ENCODE data around the gene SSC5D. TPM values are rescaled to one million over a fixed set of nuclear protein-coding genes. Genes with fewer than 3 reads are reported as not detected.

Gene SSC5D
- polyA plus RNA-seq, 1 of the 3 experiments (the other 2 are of a cell fraction) = 4.9 TPM

- Histone ChIP-seq H3K9me3 (no peaks in the 10 kb centered on the region), H3K36me3 (replicated peaks in 1 of 2; ENCODE audit: control insufficient read depth in 1 of 2, insufficient read depth in 2 of 2, low read length in 1 of 2) (no peaks in the 10 kb centered on the region), H3K4me2 (peak overlapping the region; percentile 34; the same call in 1 of the 2 replicates), H2AFZ (ENCODE audit: low read depth) (peak overlapping the region; percentile 23; the same call in 1 of the 2 replicates), H3K27ac (ENCODE audit: low read depth in 2 of 2, low read length in 1 of 2) (peak overlapping the region in 1 of 2 experiments; percentile 25; a peak in 1 of 4 replicates), H3F3A (replicated peaks; ENCODE audit: insufficient read depth) (peaks cover 10% of the 10 kb centered on the region), H3K9me2 (no peaks in the 10 kb centered on the region), H3K27me3 (ENCODE audit: insufficient read depth) (no peaks in the 10 kb centered on the region), H3K4me1 (ENCODE audit: control insufficient read depth in 1 of 2, insufficient read depth in 2 of 2, low read depth in 1 of 2, low read length in 1 of 2) (peaks cover 0 to 39% of the 10 kb centered on the region in 2 experiments; a peak in 1 of 4 replicates), H4K20me1 (ENCODE audit: insufficient read depth) (no peaks in the 10 kb centered on the region), H3K9ac (no peak overlapping the region), H3K4me3 (ENCODE audit: low read depth in 2 of 2, low read length in 1 of 2) (no peak overlapping the region), H3K79me2 (ENCODE audit: insufficient read depth) (no peaks in the 10 kb centered on the region)
- CTCF ChIA-PET = interaction anchor here (6.3 to 15.1 kb wide), 2 partner anchors 12 to 25 kb away, joined by 31 to 162 read pairs; no protein-coding TSS in a partner anchor
- TF ChIP-seq TEAD4 (IDR thresholded peaks at IDR 0.05; ENCODE audit: borderline replicate concordance, insufficient read depth) = no peak
- no peak for TF ChIP-seq SIN3A (IDR thresholded peaks at IDR 0.05; ENCODE audit: borderline replicate concordance, low read depth, low read length)
- no peak for TF ChIP-seq IRF3 (IDR thresholded peaks at IDR 0.05; ENCODE audit: low read depth, low read length)
- no peak for TF ChIP-seq TAF1 (IDR thresholded peaks at IDR 0.05; ENCODE audit: borderline replicate concordance, low read depth, low read length)
- TF ChIP-seq NFIC (IDR thresholded peaks at IDR 0.05; ENCODE audit: borderline replicate concordance) = no peak
- TF ChIP-seq MEF2A (IDR thresholded peaks at IDR 0.05; ENCODE audit: borderline replicate concordance, low read depth) = no peak
- TF ChIP-seq POLR2AphosphoS5 (IDR thresholded peaks at IDR 0.05; ENCODE audit: low read depth, low read length) = no peak
- TF ChIP-seq NRF1 (IDR thresholded peaks at IDR 0.05; ENCODE audit: low read depth, low read length) = no peak
- no peak for TF ChIP-seq CTCF (IDR thresholded peaks at IDR 0.05)
- no peak for TF ChIP-seq EP300 (IDR thresholded peaks at IDR 0.05; ENCODE audit: borderline replicate concordance in 1 of 2, low read depth in 1 of 2, low read length in 1 of 2)
- no peak for TF ChIP-seq RAD21 (IDR thresholded peaks at IDR 0.05; ENCODE audit: low read length)
- TF ChIP-seq YY1 (IDR thresholded peaks at IDR 0.05; ENCODE audit: low read depth) = no peak
- TF ChIP-seq USF1 (IDR thresholded peaks at IDR 0.05; ENCODE audit: borderline replicate concordance, low read depth) = no peak
- TF ChIP-seq PBX3 (IDR thresholded peaks at IDR 0.05) = no peak
- POLR2A ChIA-PET = interaction anchor here (0.7 to 1.1 kb wide), 2 partner anchors 16 to 17 kb away, joined by 3 read pairs; no protein-coding TSS in a partner anchor
- no peak for DNase-seq
- WGBS (ENCODE audit: low lambda C conversion rate) = 69% methylated on average over 17 of the region's 18 CpGs
Measured at GRCh38 chr19:55493052-55493644, 4.9 kb downstream of the SSC5D start.
